ENCODE results near the gene ERICH2. TPM values are rescaled to one million over a fixed set of nuclear protein-coding genes. Genes with fewer than 3 reads are reported as not detected.

Gene ERICH2
- total and polyA plus RNA-seq, 2 of the 13 experiments (the other 11 are each of a cell fraction or from before 2014, with no cell fraction given), result not detected

DNA sequence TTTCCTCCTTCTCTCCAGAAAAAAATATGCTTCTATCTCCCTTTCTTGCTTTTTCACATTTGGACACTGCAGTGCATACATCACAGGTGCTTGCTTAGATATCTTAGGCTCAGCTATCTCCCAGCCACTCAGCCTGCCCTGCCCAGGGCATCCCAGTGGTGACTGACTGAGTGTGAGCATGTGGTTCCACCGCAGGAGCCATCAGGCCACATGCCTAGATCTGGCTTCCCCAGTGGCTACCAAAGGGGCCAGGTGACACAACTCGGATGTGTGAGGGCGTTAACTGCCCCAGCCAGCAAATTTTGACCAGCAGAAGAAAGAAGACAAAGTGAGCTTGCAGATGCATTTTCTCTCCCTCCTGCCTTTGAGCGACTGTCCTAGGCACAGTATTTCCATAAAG is 29.5 kb upstream of the ERICH2 start (continued):
- TF ChIP-seq, protein P1, sequence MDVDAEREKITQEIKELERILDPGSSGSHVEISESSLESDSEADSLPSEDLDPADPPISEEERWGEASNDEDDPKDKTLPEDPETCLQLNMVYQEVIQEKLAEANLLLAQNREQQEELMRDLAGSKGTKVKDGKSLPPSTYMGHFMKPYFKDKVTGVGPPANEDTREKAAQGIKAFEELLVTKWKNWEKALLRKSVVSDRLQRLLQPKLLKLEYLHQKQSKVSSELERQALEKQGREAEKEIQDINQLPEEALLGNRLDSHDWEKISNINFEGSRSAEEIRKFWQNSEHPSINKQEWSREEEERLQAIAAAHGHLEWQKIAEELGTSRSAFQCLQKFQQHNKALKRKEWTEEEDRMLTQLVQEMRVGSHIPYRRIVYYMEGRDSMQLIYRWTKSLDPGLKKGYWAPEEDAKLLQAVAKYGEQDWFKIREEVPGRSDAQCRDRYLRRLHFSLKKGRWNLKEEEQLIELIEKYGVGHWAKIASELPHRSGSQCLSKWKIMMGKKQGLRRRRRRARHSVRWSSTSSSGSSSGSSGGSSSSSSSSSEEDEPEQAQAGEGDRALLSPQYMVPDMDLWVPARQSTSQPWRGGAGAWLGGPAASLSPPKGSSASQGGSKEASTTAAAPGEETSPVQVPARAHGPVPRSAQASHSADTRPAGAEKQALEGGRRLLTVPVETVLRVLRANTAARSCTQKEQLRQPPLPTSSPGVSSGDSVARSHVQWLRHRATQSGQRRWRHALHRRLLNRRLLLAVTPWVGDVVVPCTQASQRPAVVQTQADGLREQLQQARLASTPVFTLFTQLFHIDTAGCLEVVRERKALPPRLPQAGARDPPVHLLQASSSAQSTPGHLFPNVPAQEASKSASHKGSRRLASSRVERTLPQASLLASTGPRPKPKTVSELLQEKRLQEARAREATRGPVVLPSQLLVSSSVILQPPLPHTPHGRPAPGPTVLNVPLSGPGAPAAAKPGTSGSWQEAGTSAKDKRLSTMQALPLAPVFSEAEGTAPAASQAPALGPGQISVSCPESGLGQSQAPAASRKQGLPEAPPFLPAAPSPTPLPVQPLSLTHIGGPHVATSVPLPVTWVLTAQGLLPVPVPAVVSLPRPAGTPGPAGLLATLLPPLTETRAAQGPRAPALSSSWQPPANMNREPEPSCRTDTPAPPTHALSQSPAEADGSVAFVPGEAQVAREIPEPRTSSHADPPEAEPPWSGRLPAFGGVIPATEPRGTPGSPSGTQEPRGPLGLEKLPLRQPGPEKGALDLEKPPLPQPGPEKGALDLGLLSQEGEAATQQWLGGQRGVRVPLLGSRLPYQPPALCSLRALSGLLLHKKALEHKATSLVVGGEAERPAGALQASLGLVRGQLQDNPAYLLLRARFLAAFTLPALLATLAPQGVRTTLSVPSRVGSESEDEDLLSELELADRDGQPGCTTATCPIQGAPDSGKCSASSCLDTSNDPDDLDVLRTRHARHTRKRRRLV (CRISPR knock-in tag; IDR thresholded peaks at IDR 0.05), result no peak
- no peak for TF ChIP-seq ZNF382 (CRISPR knock-in tag; IDR thresholded peaks at IDR 0.05; ENCODE audit: borderline replicate concordance)
- TF ChIP-seq MIER2 (CRISPR knock-in tag; IDR thresholded peaks at IDR 0.05), result no peak
- no peak for TF ChIP-seq ZNF510 (CRISPR knock-in tag; IDR thresholded peaks at IDR 0.05; ENCODE audit: low read depth)
- no peak for TF ChIP-seq ZFAT (CRISPR knock-in tag; conservative IDR thresholded peaks at IDR 0.05)

DNA sequence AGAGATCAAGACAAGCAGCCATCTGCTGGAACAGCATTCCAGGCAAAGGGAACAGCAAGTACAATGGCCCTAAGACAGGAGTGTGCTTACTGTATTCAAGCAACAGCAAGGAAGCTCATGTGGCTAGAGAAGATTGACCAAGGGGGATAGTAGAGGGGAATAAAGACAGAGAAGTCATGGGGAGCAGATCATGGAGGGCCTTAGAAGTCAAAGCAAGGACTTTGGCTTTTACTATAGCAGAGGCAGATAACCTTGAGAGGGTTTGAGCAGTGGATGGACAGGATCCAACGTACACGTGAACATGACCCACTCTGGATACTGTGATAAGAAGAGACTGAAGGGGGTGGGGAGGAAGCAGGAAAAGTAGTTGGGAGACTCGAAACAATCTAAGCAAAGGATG is 28.2 kb upstream of the ERICH2 start:
- Histone ChIP-seq H3K4me1 (ENCODE audit: insufficient read depth, low read length) (peaks cover 24% of the 10 kb centered on the region), H2AFZ (ENCODE audit: low read length) (no peak overlapping the region), H3K79me2 (ENCODE audit: insufficient read depth, low read length) (no peaks in the 10 kb centered on the region), H3K9me3 (ENCODE audit: low read length) (no peaks in the 10 kb centered on the region), H3K27ac (ENCODE audit: extremely low read length, insufficient read depth, low read length) (no peak overlapping the region), H3K9ac (ENCODE audit: insufficient read depth, low read depth, low read length) (no peak overlapping the region), H3K4me3 (replicated peaks in 1 of 3; ENCODE audit: insufficient read depth in 1 of 3, low read depth in 2 of 3, low read length in 3 of 3) (no peak overlapping the region), H3K27me3 (ENCODE audit: control insufficient read depth in 1 of 2, insufficient read depth in 2 of 2, low read length in 2 of 2) (peaks cover 0 to 4% of the 10 kb centered on the region in 2 experiments; a peak in 2 of 5 replicates), H3K4me2 (ENCODE audit: low read depth, low read length) (no peak overlapping the region), H4K20me1 (ENCODE audit: insufficient read depth, low read length) (no peaks in the 10 kb centered on the region), H3K36me3 (replicated peaks in 1 of 2; ENCODE audit: control insufficient read depth in 1 of 2, insufficient read depth in 2 of 2, low read length in 2 of 2) (no peaks in the 10 kb centered on the region)
- WGBS (ENCODE audit: low lambda C conversion rate), result 29% methylated on average over 3 of the region's 3 CpGs
- in situ Hi-C loops (cut with HindIII; ENCODE audit: extremely low pct_ligation_motif_present, low pct_unique_long_range_greater_than_20kb) (no loop called here), intact Hi-C loops (cut with micrococcal nuclease; ENCODE audit: unreplicated experiment) (no loop called here)
- ATAC-seq (no peak), FAIRE-seq (no peak), DNase-seq (ENCODE audit: low spot score) (no peak)
- no peak for TF ChIP-seq ZNF430 (CRISPR knock-in tag; IDR thresholded peaks at IDR 0.05)
- TF ChIP-seq, protein P2, sequence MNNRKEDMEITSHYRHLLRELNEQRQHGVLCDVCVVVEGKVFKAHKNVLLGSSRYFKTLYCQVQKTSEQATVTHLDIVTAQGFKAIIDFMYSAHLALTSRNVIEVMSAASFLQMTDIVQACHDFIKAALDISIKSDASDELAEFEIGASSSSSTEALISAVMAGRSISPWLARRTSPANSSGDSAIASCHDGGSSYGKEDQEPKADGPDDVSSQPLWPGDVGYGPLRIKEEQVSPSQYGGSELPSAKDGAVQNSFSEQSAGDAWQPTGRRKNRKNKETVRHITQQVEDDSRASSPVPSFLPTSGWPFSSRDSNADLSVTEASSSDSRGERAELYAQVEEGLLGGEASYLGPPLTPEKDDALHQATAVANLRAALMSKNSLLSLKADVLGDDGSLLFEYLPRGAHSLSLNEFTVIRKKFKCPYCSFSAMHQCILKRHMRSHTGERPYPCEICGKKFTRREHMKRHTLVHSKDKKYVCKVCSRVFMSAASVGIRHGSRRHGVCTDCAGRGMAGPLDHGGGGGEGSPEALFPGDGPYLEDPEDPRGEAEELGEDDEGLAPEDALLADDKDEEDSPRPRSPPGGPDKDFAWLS (CRISPR knock-in tag; IDR thresholded peaks at IDR 0.05; ENCODE audit: borderline replicate concordance), result no peak
- peak; percentile 61; the same call in 1 of the 2 replicates for TF ChIP-seq ZMYM3 (CRISPR knock-in tag; IDR thresholded peaks at IDR 0.05)
- ChIA-PET CTCF (ENCODE audit: low intra/inter-chr PET ratio, low total read pairs) (no interaction called here), POLR2A (no interaction called here)
- no TSS peak for BruUV-seq (replicated peaks)
